Activated CD4-positive, alpha-beta memory T cell treated with anti-CD3 and anti-CD28 coated beads for 36 hours (primary cell): ENCODE data around the gene PLXDC2. TPM values are rescaled to one million over a fixed set of nuclear protein-coding genes. Genes with fewer than 3 reads are reported as not detected.

Source experiments
- CTCF ChIA-PET: fragments of 350-600 bp; sonication (Branson Sonifier 250); formaldehyde crosslinking; loops from one replicate; lab custom pipeline; 2021; ENCODE audit warnings: antibody characterized with exemption, inconsistent platforms; lab: Charles Lee
- POLR2A ChIA-PET: fragments of 350-600 bp; sonication (Branson Sonifier 250); formaldehyde crosslinking; loops from one replicate; lab custom pipeline; 2021; ENCODE audit warnings: antibody characterized with exemption; lab: Charles Lee
- DNase-seq: peaks from one replicate; pipeline ENCODE4 v3.0.0-alpha.2; 2020
- H3K27ac Mint-ChIP-seq: one replicate; pipeline ENCODE4 v1.8.0; 2021; ENCODE audit warnings: mixed read lengths
- H3K27me3 Mint-ChIP-seq: one replicate; pipeline ENCODE4 v1.8.0; 2021; ENCODE audit warnings: mixed read lengths
- H3K36me3 Mint-ChIP-seq: one replicate; pipeline ENCODE4 v1.8.0; 2021; ENCODE audit warnings: mixed read lengths
- H3K4me1 Mint-ChIP-seq: one replicate; pipeline ENCODE4 v1.8.0; 2021; ENCODE audit warnings: low read depth, mixed read lengths
- H3K4me3 Mint-ChIP-seq: one replicate; pipeline ENCODE4 v1.8.0; 2021; ENCODE audit warnings: mild to moderate bottlenecking, mixed read lengths
- H3K9me3 Mint-ChIP-seq: one replicate; pipeline ENCODE4 v1.8.0; 2021; ENCODE audit warnings: mixed read lengths
- intact Hi-C: fragments of 100-400 bp; cut with micrococcal nuclease; formaldehyde crosslinking; loops from one replicate; pipeline ENCODE4 v1.15.1; 2023
- total RNA-seq, 2 experiments: library from RNA; stranded (reverse); gene quantifications; one replicate each; pipeline ENCODE4 v1.2.3, GENCODE V29; 2021

Gene PLXDC2
- total RNA-seq, 2 experiments from 2014 or later = not detected

DNA sequence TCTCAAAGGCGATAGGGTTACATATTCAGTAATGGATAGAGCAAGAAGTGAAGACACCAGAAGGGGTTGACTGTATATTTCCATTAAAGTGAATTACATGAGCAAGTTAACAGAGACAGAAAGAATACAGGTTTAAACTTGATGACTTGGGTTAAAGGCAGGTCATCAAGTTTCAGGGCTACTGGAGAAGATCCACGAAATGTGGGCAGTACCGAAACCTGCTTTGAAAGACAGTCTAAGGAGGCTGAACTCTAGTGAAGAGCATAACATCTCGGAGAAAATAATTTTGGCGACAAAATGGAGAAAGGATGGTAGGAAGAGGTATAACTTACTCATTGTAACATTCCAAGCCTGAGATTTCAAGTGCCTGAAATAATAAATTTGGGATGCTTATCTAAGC, 26.6 kb upstream of the PLXDC2 start:
- no peak for DNase-seq
- Mint-ChIP-seq H3K27ac (no peak overlapping the region), H3K36me3 (no peaks in the 10 kb centered on the region), H3K27me3 (no peaks in the 10 kb centered on the region), H3K4me1 (no peaks in the 10 kb centered on the region), H3K9me3 (peaks cover 2% of the 10 kb centered on the region), H3K4me3 (no peak overlapping the region)
- CTCF ChIA-PET = no interaction called here
- intact Hi-C loops = no loop called here
- POLR2A ChIA-PET = no interaction called here

DNA sequence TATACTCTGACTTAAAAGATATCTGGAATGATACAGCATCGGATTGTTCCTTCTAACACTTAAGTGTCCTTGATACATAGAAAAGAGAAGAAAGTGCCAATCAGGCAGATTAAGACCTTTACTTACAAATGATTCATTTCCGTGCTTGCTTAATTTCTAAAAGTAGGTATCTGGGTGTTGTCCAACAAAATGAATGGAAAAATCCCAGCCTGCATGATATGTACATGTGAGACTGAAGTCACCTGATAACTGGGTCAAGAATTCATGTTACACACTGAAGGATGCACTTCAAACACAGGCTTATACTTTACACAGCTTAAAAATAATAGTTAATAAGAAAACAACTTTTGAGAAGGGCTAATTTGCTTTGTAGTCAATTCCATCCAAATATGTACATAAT, 25.2 kb upstream of the PLXDC2 start:
- no peak overlapping the region for H3K4me3 Mint-ChIP-seq
- CTCF ChIA-PET = no interaction called here
- no peaks in the 10 kb centered on the region for H3K4me1 Mint-ChIP-seq
- POLR2A ChIA-PET = no interaction called here
- intact Hi-C loops = no loop called here
- no peak overlapping the region for H3K27ac Mint-ChIP-seq
- peaks cover 2% of the 10 kb centered on the region for H3K9me3 Mint-ChIP-seq
- no peak for DNase-seq
- no peaks in the 10 kb centered on the region for H3K36me3 Mint-ChIP-seq
- H3K27me3 Mint-ChIP-seq = no peaks in the 10 kb centered on the region

DNA sequence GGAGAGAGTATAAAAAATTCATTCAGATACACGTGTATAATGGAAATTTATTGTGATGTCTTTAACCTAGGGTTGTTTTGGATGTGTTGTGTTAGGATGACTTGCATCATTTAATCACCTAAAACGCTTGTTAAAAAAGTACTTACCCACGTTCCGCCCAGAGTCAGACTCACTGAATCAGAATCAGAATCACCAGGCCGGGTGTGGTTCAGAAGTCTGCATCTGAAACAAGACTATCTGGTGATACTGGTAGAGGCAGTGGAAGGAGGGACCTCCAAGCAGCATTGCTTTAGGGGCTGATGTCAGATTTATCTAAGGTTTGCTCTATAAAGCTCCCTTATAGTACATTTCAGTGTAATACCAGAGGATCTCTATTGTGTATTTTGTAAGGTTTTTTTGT, 20.5 kb upstream of the PLXDC2 start:
- Mint-ChIP-seq H3K27ac (no peak overlapping the region), H3K36me3 (no peaks in the 10 kb centered on the region), H3K4me3 (no peak overlapping the region), H3K27me3 (no peaks in the 10 kb centered on the region), H3K4me1 (no peaks in the 10 kb centered on the region), H3K9me3 (peaks cover 2% of the 10 kb centered on the region)
- intact Hi-C loops = no loop called here
- no peak for DNase-seq
- CTCF ChIA-PET = no interaction called here
- POLR2A ChIA-PET = interaction anchor here (0.7 kb wide), 1 partner anchor 1192 kb away, joined by 3 read pairs; no protein-coding TSS in a partner anchor

DNA sequence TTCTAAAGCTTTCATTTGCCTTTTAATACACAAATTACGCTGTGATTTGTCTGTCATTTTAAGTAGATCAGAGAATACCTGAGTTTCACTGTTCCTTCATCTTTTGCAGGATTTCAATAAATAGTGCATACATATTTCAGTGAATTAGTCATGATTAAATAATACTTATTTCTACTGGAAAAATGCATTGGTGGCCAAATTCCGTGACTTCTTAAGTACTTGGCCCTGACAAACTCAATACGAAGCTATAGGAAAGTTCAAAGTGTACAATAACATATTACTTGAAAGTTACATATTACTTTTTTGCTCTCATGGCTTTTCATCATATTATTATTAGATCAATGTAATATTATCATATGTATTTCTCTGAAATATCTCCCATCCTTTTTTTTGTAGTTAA, 16.1 kb upstream of the PLXDC2 start:
- peaks cover 4% of the 10 kb centered on the region for H3K9me3 Mint-ChIP-seq
- ChIA-PET POLR2A (no interaction called here), CTCF (no interaction called here)
- no peak overlapping the region for H3K4me3 Mint-ChIP-seq
- H3K27me3 Mint-ChIP-seq = no peaks in the 10 kb centered on the region
- intact Hi-C loops = no loop called here
- H3K4me1 Mint-ChIP-seq = no peaks in the 10 kb centered on the region
- no peak for DNase-seq
- H3K27ac Mint-ChIP-seq = no peak overlapping the region
- no peaks in the 10 kb centered on the region for H3K36me3 Mint-ChIP-seq

DNA sequence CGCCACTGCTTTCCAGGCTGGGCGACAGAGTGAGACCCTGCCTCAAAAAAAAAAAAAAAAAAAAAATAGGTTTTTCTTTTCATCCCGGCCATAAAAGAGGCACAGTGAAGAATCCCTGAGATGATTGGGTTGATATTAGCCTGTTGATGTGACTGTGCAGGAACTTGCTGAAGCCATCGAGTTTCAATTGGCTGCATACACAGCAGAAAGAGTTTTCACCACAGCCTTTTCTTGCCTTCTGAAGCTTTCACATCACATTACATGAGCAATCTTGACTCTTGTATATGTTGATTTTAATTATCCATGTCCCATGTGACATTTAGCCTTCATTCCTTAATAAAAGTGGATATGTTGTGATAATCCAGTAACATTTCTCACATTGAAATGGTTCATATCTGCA, 14.9 kb upstream of the PLXDC2 start:
- Mint-ChIP-seq H3K4me3 (no peak overlapping the region), H3K27ac (no peak overlapping the region), H3K27me3 (no peaks in the 10 kb centered on the region), H3K4me1 (no peaks in the 10 kb centered on the region), H3K9me3 (peaks cover 5% of the 10 kb centered on the region), H3K36me3 (no peaks in the 10 kb centered on the region)
- POLR2A ChIA-PET = no interaction called here
- intact Hi-C loops = no loop called here
- CTCF ChIA-PET = no interaction called here
- no peak for DNase-seq

DNA sequence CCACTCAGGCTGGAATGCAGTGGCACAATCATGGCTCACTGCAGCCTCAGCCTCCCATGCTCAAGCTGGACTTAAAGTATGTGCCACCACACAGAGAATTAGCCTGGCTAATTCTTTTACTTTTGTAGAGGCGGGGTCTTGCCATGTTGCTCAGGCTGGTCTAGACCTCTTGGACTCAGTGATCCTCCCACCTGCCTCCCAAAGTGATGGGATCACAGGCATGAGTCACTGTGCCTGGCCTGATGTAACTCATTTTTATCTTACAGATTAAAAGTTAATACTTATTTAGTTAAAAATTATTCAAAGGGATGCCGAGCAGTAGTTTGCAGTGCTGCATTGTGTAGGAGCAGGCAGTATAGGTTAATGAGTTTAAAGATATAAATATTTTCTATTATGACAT, 12.6 kb upstream of the PLXDC2 start:
- DNase-seq = no peak
- intact Hi-C loops = no loop called here
- H3K9me3 Mint-ChIP-seq = peaks cover 5% of the 10 kb centered on the region
- H3K4me3 Mint-ChIP-seq = no peak overlapping the region
- H3K4me1 Mint-ChIP-seq = no peaks in the 10 kb centered on the region
- CTCF ChIA-PET = no interaction called here
- no peaks in the 10 kb centered on the region for H3K36me3 Mint-ChIP-seq
- POLR2A ChIA-PET = no interaction called here
- no peaks in the 10 kb centered on the region for H3K27me3 Mint-ChIP-seq
- H3K27ac Mint-ChIP-seq = no peak overlapping the region

DNA sequence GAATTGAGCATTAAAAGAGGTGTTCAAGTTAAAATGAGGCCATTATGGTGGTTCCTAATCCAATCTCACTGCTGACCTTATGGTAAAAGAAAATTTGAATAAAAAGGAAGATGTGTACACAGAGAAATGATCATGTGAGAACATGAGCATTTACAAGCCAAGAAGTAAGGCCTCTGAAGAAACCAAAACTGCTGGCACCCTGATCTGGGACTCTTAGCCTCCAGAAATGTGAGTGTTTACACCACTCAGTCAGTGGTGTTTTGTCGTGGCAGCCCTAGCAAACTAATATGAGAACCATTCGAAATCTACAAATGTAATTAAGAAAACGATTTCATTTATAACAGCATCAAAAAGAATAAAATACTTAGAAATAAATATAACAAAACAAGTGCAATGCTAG, 6.8 kb upstream of the PLXDC2 start:
- Mint-ChIP-seq H3K4me3 (no peak overlapping the region), H3K4me1 (no peaks in the 10 kb centered on the region), H3K9me3 (peaks cover 5% of the 10 kb centered on the region), H3K27me3 (peaks cover 2% of the 10 kb centered on the region), H3K36me3 (peaks cover 2% of the 10 kb centered on the region), H3K27ac (no peak overlapping the region)
- ChIA-PET CTCF (no interaction called here), POLR2A (no interaction called here)
- no peak for DNase-seq
- intact Hi-C loops = no loop called here

DNA sequence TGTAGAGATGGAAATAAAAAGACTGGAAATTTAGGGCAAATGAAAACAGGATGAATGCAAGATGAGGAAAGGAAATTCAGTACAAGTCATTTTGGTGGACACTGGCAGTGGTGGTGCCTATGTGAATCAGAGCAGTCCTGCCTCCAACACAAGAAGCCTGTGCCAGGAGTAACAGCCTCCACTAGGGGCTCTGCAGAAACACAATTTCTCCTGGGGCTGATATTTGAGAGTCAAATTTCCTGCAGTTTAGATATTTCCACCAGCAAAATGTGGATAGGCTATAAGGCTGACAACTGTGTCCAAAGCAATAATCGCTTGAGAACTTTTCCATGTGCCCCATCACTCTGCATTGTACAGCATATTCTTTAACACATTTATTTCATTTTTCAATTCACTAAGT, 4.7 kb upstream of the PLXDC2 start:
- intact Hi-C loops = no loop called here
- no peak for DNase-seq
- Mint-ChIP-seq H3K27me3 (peaks cover 12% of the 10 kb centered on the region), H3K36me3 (peaks cover 2% of the 10 kb centered on the region), H3K4me3 (no peak overlapping the region), H3K4me1 (no peaks in the 10 kb centered on the region), H3K27ac (no peak overlapping the region), H3K9me3 (peaks cover 2% of the 10 kb centered on the region)
- CTCF ChIA-PET = no interaction called here
- POLR2A ChIA-PET = no interaction called here

DNA sequence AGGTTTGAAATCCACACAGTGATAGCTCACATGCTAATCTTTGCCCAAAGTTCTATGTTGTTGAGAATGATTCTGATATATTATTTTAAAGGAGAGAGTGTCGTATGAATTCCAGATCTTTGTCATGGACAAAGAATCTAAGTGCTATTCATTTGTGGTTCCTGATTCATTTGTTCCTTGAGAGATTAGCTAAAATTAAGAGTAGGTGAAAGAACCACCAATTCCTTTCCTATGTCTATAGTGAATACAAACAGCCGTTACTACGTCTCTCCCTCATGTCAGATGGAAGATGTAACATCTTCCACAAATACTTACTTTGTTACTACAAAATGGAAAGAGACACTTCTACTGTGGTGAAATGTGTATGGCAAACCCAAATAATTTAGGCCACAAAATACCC, 3.3 kb upstream of the PLXDC2 start:
- H3K27ac Mint-ChIP-seq = no peak overlapping the region
- CTCF ChIA-PET = no interaction called here
- DNase-seq = no peak

DNA sequence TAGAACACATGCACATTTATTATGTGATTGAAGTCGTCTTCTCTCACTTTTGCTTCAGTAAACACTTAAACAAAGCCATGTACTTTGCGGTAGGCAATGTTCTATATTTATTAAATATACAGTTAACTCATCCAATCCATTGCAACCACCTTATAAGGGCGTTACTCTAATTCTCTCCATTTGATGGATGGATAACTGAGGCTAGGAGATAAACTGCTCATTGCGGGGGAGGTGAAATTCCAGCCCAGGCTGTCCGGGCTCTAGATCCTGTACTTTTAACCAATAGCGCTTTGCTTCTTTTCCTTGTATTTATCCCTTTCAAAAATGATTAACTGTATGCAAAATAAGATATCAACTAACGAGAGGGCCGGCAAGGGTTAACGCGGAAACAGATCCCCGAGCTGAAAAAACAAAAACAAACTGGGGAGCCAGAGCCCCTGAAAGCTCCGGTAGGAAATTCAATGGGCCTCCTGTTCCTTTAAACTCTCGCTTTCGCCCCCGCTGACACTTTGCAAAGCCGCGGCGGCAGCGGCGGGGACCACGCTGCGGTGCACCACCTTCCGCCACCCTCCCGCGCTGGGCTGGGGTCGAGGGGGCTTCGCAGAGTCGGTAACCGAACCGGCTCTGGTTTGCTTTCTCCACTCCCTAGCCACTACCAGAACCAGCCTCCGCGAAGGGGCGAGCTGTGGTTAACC, 1.0 kb upstream of the PLXDC2 start:
- Mint-ChIP-seq H3K4me1 (peaks cover 5% of the 10 kb centered on the region), H3K4me3 (no peak overlapping the region), H3K27ac (no peak overlapping the region), H3K27me3 (peaks cover 30% of the 10 kb centered on the region), H3K36me3 (peaks cover 2% of the 10 kb centered on the region), H3K9me3 (no peaks in the 10 kb centered on the region)
- POLR2A ChIA-PET = no interaction called here
- DNase-seq = no peak
- CTCF ChIA-PET = no interaction called here
- intact Hi-C loops = no loop called here

More for the DNA sequence above, 3.3 kb upstream of the PLXDC2 start:
- peaks cover 5% of the 10 kb centered on the region for H3K4me1 Mint-ChIP-seq
- H3K36me3 Mint-ChIP-seq = peaks cover 2% of the 10 kb centered on the region
- H3K9me3 Mint-ChIP-seq = peaks cover 2% of the 10 kb centered on the region
- intact Hi-C loops = no loop called here
- H3K4me3 Mint-ChIP-seq = no peak overlapping the region
- POLR2A ChIA-PET = no interaction called here
- peaks cover 24% of the 10 kb centered on the region for H3K27me3 Mint-ChIP-seq

DNA sequence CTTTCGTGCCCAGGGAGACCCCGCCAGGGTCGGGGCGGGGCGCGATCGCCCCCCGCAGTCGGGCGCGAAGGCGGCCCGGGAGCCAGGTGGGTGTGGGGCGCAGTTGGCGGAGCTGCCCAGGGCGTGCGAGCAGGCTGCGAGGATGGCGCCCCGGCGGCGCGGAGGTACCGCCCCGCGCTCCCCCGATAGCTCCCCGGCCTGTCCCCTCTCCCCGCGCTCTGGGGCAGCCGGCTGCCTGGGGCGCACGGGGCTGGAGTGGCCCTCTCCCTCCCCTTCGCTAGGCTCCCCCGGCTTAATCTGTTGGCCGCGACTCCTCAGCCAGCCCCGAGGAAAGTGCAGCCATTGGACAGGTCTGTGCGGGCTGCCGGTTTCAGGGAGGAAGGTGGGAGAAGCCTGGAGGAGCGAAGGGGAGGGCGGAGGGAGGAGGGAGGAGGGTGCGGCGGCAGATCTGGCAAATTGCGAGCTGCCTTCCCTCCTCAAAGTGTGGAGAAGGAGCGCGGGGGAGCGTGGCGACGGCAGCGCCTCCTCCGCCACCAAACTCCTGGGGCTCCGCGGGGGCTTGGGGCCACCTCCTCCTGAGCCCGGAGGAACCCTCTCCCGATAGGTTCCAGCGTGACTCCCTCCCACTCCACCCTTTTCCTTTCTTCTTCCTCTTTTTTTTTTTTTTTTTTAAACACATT, 361 bp upstream of the PLXDC2 start:
- ChIA-PET POLR2A (no interaction called here), CTCF (no interaction called here)
- intact Hi-C loops = no loop called here
- Mint-ChIP-seq H3K27me3 (peaks cover 30% of the 10 kb centered on the region), H3K4me3 (no peak overlapping the region), H3K4me1 (peaks cover 5% of the 10 kb centered on the region), H3K36me3 (peaks cover 2% of the 10 kb centered on the region), H3K27ac (no peak overlapping the region), H3K9me3 (no peaks in the 10 kb centered on the region)
- DNase-seq = no peak

DNA sequence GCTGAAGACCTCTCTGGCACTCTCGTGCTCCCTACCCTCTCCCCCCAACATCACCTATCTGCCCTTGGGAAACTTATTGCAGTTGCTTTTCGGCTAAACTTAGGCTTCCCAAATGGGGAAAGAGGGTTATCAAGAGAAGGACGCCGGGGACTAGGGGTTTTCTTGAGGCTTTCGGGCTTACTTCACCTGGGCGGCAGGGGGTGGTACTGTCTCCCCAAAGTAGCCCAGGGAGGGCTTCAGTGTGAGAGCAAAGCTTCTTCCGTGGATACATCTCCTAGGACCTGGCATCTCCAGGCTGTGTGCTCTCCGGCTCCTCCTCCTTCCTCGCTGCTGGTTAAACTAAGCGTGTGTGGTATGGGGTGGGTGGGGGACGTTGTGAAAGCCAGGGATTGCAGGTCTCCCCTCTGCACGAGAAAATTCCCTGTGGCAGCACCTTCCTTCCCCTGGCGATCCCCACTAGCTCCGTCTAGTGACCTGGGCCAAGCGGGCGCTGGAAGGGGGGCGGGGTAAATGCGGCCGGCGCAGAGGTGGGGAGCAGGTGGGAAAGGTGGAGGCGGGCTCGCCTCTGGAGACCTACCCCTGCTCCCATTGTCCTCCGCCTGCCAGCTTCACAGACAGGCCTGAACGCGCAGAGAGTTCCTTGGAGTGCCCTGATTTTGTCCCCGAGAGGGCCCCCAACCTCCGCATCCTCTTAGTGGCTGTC, 1.1 kb downstream of the PLXDC2 start:
- ChIA-PET POLR2A (no interaction called here), CTCF (no interaction called here)
- no peak for DNase-seq
- H3K36me3 Mint-ChIP-seq = peaks cover 2% of the 10 kb centered on the region
- peaks cover 5% of the 10 kb centered on the region for H3K4me1 Mint-ChIP-seq
- H3K4me3 Mint-ChIP-seq = no peak overlapping the region
- no peaks in the 10 kb centered on the region for H3K9me3 Mint-ChIP-seq
- intact Hi-C loops = no loop called here
- peaks cover 30% of the 10 kb centered on the region for H3K27me3 Mint-ChIP-seq
- H3K27ac Mint-ChIP-seq = no peak overlapping the region
